GM19438 (cell line): Measurements from ENCODE around the gene GTPBP4.
"Not testable (repeated sequence)": the region's sequence is repeated elsewhere in the genome, so short reads cannot be mapped to it uniquely, and the experiment has no call there.

ENCODE experiments used
- ATAC-seq: cut with Tn5 transposase; IDR thresholded peaks from one replicate; pipeline ENCODE4 v1.9.1; 2021; ENCODE audit warnings: low read depth; ENCODE audit not compliant: unreplicated experiment

The GTPBP4 gene

DNA sequence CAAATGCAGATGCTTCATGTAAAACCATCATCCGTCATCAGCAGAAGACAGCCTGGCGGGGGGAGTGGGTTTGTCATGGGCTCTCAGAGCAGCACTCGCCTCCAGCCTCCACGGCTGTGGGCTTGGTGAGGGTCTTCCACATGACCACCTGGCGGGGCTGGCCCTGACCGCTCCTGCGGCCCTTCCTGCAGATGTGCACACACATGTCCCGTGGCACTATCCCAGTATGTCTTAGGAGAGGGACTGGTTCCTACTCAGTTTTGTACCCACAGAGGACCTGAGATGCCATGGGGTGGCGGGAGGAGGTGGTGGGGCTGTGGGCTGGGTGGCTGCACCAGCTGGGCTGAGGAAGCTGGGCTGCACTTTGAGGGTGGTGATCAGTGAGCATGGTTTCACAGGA is 32.7 kb downstream of the GTPBP4 start:
- ATAC-seq, result no peak

DNA sequence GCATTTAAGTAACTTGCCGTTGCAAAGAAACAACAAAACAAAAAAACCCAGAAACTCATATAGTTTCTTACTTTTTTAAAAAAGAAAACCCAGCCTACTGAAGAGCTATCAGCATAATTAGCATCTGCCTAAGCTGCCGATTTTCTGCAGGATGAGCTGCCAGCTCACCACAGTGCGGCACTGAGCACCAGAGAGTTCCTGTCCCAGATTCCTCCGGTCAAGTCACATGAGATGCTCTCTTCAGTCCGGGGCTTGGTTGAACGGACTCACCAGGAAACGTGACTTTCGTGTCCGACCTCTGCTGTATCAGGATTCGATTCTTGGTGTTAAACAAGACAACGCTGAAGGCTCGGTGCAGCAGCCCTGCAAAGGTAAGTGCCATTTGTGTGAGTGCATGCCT is 34.2 kb downstream of the GTPBP4 start:
- ATAC-seq, result no peak

DNA sequence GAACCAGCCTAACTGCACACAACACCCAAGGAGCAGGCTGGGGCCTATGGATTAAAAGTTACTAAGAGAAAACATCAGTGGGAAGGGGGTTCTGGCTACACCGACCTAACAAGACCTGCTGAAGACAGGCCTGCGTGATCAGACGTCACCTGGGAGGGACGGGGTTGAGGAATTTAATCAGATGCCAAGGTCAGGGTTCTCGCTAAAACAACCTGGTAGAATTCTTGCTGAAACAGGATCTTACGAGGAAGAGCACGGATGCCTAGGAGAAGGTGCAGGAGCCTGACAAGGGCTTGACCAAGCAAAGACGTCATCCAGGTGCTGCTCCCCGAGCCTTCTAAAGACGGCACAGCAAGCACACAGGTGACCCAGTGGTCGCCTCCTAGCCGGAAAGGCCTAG is 35.9 kb downstream of the GTPBP4 start:
- ATAC-seq, result no peak

DNA sequence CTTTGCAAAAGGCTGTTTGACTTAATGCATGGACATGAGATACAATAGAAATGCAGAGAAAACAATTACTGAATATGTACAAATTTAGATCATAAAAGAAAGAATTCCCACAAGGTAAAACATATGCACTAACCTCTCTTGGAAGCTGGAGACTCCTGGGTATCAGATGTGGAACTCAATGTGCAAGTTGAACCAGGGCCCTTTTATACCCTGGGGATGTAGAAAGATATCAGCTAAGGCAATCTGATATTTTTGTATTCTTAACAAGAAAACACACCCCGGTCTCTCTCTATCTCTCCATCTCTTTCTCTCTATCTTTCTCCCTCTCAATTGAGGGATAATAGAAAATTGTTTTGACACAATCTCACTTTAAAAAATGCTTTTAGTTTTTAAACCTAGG is 37.4 kb downstream of the GTPBP4 start, which contains the start of gene IDI2:
TSS of gene IDI2 (minus strand) at position 177 of the 400 bp plus-strand sequence. CDS start 1,136 bp downstream, outside the sequence.
- no peak for ATAC-seq

DNA sequence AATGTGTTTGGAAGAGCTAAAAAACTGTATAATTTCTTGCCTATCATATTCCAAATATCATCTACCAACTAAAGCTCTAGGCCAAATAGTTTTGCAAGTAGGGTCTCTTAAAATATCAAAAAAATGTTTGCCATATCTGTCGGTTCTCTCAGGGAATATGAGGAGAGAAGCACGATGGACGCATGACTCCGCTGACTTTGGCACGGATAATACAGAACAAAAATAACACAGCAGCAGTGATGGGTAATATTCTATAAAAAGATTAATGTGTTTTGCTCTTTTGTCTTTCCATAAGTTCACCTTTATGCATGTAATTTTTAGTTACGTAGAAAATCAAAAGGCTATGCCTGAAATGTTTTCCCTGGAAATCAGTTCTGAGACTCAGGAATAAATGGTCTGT is 38.3 kb downstream of the GTPBP4 start:
- ATAC-seq, result no peak

DNA sequence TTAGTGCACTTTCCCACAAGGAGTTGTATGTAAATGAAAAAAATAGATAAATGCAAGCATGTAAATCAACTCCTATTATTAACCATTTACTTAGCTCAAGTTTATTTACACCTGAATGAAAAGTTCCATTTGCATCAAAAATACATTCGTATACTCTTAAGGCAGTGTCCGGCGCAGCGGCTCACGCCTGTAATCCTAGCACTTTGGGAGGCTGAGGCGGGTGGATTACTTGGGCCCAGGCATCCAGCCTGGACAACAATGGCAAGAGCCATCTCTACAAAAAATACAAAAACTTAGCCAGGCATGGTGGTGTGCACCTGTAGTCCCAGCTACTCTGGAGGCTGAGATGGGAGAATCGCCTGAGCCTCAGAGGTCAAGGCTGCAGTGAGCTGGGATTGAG is 41.6 kb downstream of the GTPBP4 start:
- ATAC-seq, result no peak

DNA sequence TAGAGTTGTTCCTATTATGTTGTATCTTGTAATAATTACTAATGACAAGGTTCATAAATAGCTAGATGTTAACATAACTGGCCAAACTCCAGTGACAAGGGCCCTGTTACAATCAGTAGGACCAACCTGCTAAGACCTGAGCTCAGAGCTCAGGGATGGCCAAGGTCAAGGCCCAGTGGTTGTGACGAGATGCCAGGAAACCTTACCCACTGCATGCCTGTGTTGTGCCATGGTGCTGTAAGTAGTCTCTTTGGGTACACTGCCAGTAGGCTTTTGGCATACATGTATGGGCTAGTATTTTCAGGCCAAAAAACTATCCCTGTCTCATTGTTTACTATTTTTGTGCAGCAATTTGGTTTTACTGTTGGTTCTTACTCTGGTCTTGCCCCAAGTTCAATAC is 45.4 kb downstream of the GTPBP4 start:
- ATAC-seq, result no peak

DNA sequence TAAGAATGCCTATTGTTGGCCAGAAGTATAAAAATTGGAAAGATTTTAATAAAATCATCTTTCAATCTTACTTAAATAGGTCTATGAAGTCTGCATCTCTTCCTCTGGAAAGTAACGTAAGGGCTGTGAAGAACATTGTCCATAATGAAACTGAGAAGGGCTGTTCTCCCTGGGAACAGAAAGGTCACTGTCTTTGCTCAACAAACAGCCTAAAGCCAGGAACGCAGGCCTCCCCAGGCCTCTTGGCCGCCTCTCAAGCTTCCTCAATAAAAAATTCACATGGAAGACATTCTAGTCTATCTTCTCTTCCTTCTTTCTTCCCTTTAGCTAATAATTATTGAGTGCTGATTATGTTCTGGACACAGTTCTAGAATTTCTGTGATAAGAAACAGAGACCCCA is 46.5 kb downstream of the GTPBP4 start:
- no peak for ATAC-seq

DNA sequence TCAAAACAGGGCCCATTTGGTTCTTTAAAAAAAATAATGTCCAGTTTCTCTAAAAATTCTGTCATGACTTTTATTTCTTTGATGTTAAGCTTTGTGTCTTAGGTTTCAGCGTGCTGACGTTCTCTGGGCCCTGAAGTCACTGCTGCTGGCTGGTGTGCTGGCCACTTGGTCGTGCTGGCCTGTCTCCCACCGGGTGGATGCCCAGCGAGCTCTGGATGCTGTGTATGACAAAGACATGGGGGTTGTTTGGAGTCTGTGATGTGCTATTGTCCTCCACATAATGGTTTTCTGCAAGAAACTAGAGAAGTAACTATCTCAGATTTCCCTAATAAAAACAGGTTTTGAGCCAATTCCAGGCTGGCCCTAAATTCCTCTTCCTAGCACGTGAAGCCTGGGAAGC is 47.0 kb downstream of the GTPBP4 start:
- ATAC-seq, result no peak

DNA sequence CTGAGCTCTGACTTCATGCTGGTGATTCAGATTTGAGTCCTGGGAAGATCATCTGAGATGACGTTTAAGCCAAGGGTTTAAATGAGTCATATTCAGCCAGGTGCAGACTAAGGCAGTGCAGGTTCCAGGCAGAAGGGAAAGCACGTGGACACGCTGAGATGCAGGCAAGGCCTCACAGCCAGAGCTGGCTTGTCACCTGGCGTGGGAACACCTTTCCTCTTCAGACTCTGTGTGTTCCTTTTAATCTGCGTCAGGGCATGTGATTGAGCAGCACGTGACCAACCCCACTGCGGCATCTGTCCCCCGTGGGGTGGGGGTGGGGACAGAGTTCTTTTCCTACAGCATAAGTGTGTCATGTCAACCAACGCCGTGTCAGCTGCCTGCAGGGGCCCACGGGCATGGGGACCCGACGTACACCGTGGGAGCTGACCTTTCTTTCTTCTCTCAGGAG is 48.1 kb downstream of the GTPBP4 start:
- peak; percentile 69 for ATAC-seq

DNA sequence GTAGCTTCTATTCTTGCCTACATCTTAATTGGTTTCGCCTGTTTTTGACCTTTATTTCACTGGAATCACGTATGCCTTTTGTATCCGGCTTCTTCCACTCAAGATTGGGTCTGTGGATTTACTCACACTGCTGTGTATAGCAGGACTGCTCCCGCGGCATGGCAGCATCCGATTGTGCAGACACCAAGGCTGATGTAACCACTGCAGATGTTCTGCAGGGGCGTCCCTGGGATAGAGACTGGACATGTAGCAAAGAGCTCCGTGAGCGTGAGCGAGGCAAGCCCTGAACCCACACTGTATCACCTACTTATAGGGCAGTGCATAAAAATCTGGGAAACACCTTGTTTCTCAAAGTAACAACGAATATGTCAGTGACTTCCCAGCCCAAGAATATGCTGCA is 48.9 kb downstream of the GTPBP4 start:
- ATAC-seq, result no peak

DNA sequence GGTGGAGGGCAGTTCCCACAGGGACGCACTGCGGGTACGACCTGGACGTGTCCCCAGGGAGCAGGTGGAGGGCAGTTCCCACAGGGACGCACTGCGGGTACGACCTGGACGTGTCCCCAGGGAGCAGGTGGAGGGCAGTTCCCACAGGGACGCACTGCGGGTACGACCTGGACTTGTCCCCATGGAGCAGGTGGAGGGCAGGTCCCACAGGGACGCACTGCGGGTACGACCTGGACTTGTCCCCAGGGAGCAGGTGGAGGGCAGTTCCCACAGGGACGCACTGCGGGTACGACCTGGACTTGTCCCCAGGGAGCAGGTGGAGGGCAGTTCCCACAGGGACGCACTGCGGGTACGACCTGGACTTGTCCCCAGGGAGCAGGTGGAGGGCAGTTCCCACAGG is 50.5 kb downstream of the GTPBP4 start:
- ATAC-seq, result not testable (repeated sequence)

DNA sequence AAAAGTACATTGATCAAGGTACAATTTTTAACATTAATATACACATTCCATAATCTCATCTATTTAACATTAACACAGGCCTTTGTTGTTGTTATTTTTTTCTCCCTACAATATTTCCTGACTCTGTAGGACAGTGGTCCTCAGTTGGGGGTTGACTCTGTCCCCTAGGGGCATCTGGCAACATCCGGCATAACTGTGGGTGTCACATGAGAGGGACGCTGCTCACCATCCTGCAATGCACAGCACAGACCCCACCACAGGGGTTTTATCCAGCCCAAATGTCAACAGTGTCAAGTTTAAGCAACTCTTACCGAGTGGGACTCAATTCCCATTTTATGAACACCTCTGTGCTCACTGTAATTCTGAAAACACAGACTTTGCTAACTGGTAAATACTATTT is 51.9 kb downstream of the GTPBP4 start:
- ATAC-seq, result no peak

DNA sequence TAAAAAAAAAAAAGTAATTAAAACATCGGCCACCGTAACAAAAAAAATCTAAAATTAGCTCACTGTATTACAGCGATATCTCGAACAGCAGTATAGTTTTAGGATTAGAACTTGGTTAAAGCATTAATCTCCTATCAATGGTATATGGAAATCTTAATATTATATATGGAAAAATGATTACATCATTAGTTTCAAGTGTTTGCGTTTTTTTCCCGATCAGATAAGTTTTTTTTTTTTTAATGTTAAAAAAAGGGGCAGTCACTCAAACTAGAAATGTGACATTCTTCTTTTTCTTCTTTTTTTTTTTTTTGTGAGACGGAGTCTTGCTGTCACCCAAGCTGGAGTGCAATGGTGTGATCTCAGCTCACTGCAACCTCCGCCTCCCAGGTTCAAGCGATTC is 53.3 kb downstream of the GTPBP4 start:
- ATAC-seq, result no peak

DNA sequence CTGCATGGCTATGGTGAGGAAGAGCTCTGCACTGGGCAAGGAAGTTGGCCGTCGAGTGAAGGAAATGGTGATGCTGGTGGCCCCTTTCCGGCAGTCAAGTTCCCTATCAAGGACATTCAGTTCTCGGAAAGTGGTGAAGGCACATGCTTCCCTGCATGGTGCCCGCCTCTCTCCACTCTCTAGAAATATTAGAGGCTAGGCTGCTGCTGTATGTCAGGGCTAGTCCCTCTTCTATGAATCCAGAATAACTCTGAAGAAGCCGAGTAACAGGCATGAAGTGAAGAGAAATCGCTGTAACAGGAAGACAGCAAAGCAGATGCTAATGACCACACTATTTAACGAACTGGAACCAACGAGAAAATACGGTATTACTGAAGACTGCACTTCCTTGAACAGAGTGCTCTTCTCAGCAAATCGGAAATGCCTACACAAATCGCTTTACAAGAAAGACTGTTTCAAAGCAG is 55.3 kb downstream of the GTPBP4 start:
- ATAC-seq, result peak; percentile 49

DNA sequence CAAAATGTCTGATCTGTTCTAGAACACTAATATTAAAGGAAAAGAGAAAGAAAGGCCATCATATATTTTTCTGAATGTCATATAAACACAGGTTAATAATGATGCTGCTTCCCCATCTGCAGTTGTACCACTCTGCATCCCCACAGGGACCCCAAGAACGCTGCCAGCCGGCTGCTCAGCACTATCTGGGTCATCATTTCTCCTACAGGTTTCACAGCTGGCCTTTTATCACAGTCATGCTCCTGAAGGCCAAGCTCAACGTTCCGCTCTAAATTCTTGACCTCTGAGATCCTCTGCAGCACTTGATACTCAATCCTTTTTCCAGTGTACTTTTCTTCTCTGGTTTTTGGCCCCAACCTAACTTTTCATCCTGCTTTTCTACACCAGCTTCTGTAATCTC is 55.9 kb downstream of the GTPBP4 start:
- no peak for ATAC-seq

DNA sequence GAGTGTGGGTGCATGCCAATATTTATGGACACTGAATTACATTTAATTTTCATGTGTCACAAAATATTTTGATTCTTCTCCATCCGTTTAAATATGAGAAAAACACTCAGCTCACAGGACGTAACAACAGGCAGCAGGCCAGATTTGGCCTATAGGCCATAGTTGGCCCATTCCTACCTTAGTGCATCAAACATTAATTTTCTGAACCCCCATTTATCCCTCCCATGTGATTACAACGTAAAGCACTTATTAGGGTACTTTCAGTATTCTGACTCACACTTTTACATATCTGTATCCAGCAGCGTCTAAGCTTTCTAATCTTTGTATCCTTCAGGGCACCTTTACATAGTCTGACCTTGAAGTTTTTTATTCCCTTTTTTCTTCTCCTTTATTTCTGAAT is 56.7 kb downstream of the GTPBP4 start:
- ATAC-seq, result no peak

DNA sequence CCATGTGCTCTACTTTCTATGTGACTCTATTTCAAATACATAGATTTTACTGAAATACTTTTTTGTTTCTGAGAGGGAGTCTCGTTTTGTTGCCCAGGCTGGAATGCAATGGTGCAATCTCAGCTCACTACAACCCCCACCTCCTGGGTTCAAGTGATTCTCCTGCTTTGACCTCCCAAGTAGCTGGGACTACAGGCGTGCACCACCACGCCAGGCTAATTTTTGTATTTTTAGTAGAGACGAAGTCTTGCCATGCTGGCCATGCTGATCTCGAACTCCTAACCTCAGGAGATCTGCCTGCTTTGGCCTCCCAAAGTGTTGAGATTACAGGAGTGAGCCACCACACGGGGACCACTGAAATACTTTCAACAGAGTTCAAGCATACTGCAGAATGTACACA is 57.2 kb downstream of the GTPBP4 start:
- no peak for ATAC-seq

DNA sequence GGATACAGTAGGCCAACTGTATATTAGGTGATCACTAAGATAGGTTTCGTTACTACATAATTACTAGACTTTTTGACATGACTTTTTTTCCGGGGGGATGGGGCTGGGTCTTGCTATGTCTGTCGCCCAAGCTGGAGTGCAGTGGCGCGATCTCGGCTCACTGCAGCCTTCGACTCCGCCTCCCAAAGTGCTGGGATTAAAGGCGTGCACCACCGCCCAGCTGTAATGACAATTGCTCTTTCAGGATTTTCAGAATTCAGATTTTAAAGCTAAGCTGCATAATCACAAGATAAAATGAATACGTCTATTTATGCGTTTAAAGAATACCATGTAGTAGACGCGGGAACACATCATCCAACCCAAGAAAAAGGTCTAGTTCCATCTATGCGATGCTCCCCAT is 59.7 kb downstream of the GTPBP4 start:
- ATAC-seq, result no peak

DNA sequence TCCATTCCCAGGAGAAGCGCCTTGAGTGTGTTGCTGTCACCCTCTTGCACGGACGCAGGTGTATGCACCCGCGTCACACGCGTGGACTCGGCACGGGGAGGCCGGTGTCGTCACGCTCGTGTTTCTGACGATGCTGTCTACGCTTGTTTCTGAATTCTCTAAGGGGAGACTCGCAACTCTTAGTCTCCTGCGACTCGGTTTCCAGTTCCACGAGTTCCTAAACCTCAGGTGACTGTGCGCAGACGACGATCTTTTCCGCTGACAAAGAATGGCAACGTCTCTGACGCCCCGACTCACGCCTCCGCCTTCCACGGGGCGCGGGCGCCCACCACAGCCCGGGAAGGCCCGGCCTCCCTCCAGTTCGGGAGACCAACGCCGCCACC is 60.1 kb downstream of the GTPBP4 start:
- ATAC-seq, result peak; percentile 10

DNA sequence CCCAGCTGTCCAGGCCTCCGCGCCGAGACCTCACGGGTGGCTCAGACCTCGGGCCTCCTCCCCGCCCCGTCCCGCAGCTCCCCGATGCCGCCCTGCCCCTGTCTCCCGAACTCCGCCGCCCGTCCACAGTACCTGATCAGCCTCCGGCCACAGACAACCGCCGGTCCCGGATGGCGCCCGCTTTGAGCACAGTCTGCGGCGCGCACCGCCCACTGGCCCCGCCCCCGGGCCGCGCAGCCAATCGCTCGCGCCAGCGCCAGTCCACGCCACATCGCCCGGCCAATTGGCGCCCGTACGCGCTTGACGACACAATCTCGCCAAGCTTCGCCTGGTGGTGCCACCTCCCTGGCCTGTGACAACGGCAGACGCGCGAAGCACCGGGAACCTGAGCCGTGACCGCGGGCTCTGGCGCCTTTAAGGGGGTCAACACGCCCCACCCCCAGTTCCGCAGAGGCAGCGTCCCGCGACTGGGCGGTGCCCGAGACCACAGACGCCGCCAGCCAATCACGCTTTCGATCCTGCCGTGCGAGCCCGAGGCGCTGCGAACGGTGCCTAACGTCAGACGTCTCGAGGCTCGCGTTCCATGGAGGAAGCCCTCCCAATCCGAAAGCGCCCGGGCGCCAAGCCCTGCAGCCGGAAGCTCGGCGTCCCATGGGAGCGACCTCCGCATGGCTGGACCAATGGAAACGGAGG is 60.6 kb downstream of the GTPBP4 start, which contains the start of gene IDI1:
TSS of gene IDI1 (minus strand) at position 388 of the 693 bp plus-strand sequence. CDS start at position 272, 116 bp downstream.
- peak; percentile 71 for ATAC-seq

DNA sequence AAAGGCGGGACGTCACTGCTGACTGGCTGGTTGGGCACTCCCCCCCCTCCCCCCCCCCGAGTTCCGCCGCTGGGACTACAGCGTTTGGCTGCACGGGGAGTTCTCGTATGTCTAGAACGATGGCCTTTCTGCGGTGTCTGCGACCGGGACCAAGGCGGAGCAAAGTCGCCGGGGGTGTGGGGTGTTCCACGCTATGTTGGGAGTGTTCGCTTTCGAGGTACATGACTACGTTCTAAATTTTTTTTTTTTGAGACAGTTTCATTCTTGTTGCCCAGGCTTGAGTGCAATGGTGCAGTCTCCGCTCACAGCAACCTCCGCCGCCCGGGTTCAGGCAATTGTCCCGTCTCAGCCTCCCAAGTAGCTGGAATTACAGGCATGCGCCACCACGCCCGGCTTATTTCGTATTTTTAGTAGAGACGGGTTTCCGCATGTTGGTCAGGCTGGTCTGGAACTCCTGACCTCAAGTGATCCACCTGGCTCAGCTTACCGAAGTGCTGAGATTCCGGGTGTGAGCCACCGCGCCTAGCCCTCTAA is 61.3 kb downstream of the GTPBP4 start:
- peak; percentile 1 for ATAC-seq
